Ovary (tissue), 3 donors: ENCODE results near the gene SLIT3.

Experiments
- EP300 ChIP-seq: sonication (generic); formaldehyde crosslinking; IDR thresholded peaks from one replicate; pipeline ENCODE4 v1.6.1; 2017; ENCODE audit warnings: antibody characterized with exemption
- POLR2A ChIP-seq: fragments of 450-650 bp; IDR thresholded peaks from one replicate; pipeline ENCODE4 v1.6.1; 2017; ENCODE audit warnings: antibody characterized with exemption, mild to moderate bottlenecking, moderate library complexity
- TF ChIP-seq, protein P1 (sequence below), 3 donors: fragments of 450-650 bp in 2 of 3; fragments of 200-600 bp in 1 of 3; IDR thresholded peaks; one replicate each; pipeline versions ENCODE4 v1.5.1 to v1.8.0; 2016 to 2022; ENCODE audit warnings: antibody characterized with exemption in 3 of 3, mild to moderate bottlenecking in 1 of 3
- donor health status: DM: no; HTN: no; CAD: no.

DNA sequence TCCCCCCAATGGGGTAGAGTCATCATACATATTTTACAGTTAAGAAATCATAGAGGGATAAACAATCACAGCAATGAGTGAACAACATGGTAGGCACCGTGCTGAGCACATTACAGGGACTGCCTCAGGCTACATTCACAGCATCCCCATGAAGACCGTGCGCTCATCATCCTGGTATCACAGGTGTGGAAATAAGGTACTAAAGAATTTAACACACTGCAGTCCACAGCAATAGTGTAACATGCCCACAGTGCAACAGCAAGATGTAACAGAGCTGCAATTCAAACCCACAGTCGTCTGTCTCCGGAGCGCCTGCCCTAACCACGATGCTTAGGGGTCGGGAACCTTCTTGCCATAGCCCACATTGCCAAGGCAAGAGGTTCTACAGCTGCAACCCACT lies 5.6 kb downstream of the SLIT3 start:
- TF ChIP-seq POLR2A = no peak
- TF ChIP-seq, protein P1, sequence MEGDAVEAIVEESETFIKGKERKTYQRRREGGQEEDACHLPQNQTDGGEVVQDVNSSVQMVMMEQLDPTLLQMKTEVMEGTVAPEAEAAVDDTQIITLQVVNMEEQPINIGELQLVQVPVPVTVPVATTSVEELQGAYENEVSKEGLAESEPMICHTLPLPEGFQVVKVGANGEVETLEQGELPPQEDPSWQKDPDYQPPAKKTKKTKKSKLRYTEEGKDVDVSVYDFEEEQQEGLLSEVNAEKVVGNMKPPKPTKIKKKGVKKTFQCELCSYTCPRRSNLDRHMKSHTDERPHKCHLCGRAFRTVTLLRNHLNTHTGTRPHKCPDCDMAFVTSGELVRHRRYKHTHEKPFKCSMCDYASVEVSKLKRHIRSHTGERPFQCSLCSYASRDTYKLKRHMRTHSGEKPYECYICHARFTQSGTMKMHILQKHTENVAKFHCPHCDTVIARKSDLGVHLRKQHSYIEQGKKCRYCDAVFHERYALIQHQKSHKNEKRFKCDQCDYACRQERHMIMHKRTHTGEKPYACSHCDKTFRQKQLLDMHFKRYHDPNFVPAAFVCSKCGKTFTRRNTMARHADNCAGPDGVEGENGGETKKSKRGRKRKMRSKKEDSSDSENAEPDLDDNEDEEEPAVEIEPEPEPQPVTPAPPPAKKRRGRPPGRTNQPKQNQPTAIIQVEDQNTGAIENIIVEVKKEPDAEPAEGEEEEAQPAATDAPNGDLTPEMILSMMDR (IDR thresholded peaks at IDR 0.05) = no peak
- TF ChIP-seq EP300 = no peak
